NOMO-1 (cell line): Measurements from ENCODE around the gene ACBD4.
"Not testable (repeated sequence)": the region's sequence is repeated elsewhere in the genome, so short reads cannot be mapped to it uniquely, and the experiment has no call there.

Source experiments
- DNase-seq, 2 experiments: peaks; one replicate each; lab custom pipeline; 2025; ENCODE audit not compliant: unreplicated experiment in 2 of 2; lab: John Stamatoyannopoulos, UW

The ACBD4 gene

DNA sequence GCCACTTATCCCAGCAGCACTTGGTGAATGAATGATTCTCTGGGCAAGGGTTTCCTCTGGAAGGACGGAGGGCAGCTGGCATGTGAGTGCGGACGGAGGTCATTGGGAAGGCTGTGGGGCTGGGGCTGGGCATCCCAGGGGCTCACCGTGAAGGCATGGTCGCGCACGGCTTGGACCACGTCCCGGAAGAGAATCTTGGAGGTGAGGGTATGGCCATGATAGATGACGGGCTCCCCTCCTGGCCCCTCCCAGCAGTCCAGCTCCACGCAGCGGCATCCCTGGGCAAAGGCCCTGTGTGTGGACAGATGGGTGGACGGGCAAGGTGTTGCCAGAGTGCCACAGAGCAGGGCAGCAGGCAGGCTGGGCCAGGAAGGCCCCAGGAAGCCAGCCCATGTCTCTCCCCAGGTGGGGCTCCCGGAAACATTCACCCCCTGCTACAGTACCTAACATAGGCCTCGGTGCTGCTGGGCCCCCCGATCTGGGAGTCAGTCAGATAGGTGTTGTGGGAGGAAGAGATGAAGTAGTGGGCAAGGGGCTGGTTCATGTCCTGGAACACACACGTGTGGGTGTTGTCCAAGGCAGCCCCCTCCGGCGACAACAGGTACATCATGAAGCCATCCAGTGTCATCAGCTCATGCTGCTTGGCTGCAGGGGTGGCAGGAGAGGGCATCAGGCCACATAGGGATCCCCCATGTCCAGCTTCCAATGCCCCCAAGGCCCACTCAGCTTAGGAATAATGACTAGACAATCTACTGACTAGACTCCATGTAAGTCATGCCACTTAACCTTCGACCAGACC is 17.4 kb upstream of the ACBD4 start:
- DNase-seq = no peak

DNA sequence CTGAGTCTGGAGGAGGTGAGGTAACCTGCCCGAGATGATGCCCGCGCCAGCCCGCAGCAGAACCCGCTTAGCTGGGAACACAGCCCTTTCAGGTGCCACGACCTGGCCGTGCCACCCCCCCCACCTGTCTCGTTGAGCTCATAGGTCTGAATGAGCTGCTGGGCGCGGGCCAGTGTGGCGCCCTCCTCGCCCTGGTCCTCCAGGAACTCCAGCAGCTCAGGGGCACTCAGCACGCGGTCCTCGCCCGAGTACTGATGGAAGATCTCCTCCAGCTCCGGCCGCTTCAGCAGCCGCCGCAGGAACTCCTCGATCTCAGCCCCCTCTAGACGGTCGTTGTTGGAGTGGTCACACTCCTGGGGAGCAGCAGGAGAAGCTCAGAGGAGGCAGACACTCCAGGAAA is 16.8 kb upstream of the ACBD4 start:
- DNase-seq = no peak

DNA sequence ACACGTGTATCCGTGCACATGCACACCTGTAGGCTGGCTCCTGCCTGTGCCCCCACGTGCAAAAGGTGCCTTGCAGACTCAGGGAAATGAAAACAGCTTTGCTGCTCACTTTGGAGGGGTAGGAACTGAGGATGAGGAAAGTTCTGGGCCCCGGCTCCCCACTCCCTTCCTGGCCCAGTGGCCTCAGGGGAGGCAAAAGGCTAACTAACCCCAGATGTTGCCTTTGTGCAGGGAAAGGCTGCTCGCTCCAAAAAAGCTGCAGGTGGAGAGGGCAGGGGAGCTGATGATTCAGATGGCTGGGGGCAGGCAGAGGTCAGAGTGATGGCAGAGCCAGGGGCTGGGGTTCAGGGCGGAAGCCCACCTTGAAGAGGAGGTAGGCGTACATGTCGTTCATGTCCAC is 15.5 kb upstream of the ACBD4 start:
- no peak for DNase-seq

DNA sequence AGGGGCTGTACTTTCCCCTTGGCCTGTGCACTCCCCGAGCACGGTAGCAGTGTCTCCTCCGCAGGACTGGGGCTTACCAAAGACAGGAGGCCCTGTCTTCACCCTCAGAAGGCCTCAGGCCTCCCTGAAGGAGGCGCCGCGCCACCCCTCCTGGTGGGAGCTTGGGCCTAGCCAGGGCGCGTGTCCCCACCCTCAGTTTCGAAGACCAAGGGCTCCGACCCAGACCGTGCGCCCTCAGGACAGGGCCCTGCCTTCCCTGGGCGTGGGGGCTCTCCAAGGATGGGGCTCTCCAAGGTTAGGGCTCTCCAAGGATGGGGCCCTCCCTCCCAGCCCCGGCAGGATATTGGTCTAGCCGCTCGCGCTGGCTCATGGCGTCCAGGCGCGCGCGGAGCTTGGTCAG is 14.9 kb upstream of the ACBD4 start:
- no peak for DNase-seq

DNA sequence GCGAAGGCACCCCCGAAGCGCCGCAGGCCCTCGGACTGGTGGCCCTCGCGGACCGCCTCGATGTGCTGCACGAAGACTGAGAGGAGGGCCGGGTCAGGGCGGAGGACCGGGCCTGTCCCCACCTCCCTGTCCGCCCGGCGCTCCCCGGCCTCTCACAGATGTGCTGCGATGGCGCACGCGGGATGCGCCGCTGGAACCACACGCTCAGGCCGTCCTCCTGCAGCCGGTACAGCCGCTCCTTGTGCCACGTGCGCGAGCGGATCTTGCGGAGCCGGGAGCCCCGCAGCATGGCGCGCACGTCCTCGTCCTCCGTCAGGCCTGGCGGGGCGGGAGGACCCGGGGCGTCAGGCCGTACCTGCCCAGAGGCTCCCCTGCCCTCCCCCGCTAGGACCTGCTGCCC is 14.4 kb upstream of the ACBD4 start:
- DNase-seq = no peak

DNA sequence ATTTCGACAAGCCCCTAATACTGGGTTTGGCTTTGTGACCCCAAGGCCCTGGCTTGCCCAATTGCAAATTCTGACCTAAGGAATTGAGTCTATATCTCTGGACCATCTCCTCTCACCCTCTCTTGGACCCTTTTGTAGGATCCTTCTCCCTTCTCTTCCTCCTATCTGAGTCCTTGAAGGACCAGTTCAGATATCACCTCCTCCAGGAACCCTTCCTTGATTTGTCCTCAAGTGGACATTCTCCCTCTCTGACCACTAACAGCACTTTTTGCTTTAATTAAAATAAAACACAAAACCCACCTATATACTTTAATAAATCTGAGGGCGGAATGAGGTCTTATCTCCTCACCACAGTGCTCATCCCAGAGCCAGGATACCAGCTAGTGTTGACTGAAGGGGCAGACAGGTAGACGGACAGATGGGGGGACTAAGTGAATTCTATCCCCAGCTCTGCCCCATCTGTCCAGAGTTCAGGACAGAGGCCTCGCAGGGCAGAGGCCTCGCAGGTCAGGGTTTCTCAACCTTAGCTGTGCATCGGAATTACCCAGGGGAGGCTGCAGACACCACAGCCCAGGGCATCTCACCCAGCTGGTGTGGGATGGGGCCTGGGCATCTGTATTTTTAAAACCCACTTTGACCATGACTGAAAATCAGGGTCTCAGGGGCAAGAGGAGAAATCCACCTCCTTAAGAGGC is 12.3 kb upstream of the ACBD4 start:
- DNase-seq = no peak

DNA sequence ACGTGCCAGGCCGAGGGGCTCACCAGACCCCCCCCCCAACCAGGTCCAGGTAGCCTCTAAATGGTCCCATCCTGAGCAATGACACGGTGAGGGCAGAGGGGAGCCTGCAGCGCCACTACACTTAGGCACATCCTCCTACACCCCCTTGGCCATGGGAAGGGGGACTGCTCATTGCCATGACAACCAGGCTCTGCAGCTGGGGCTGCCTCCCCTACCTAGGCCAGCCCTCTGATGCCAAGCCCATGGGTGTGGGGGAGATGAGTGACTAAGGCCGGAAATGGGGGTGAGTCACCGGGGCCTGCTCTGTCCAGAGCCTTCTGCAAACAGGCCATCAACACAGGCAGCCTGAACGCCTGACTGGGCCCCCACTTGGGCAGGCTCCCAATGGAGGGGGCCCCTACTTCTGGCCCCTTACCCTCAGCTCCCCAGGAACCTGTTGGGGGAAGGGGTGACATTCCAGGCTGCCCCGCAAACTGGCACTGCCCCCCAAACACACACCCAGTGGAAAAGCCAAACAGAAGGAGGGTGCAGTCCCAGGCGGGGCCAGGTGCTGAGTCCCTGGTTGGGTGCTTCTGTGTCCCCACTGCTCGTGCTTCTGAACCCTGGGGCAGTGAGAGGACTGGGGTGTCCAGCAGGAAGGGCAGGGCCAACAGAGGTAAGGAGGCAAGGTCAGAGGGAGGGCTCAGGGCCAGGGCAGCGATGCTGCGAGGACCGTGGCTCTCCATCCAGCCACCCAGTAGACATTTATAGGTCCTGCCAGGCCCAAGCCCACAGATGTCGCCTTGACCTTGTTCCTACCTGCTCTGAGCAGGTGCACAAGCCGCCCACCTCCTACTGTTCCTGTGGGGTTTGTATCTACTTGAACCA is 11.3 kb upstream of the ACBD4 start:
- peak; percentile 84 to 91 for DNase-seq

DNA sequence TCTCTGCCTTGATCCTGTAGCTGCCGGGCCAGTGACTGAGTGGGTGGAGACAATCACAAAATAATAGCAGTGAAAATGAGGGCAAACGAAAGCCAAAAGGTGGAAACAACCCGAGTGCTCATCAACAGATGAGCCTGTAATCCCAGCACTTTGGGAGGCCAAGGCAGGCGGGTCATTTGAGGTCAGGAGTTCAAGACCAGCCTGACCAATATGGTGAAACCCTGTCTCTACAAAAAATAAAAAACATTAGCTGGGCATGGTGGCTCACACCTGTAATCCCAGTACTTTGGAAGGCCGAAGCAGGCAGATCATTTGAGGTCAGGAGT is 10.7 kb upstream of the ACBD4 start:
- DNase-seq = not testable (repeated sequence)

DNA sequence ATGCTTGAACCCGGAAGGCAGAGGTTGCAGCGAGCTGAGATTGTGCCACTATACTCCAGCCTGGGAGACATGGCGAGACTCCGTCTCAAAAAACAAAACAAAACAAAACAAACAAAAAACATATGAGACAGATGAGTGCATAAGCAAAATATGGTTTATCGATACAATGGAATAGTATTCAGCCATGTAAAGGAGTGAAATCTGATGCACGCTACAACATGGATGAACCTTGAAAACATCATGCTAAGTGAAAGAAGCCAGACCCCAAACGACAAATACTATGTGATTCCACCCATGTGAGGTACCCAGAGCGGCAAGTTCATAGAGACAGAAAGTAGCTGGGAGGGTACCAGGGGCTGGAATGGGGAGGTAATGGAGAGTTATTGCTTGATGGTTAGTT is 10.0 kb upstream of the ACBD4 start:
- no peak for DNase-seq

DNA sequence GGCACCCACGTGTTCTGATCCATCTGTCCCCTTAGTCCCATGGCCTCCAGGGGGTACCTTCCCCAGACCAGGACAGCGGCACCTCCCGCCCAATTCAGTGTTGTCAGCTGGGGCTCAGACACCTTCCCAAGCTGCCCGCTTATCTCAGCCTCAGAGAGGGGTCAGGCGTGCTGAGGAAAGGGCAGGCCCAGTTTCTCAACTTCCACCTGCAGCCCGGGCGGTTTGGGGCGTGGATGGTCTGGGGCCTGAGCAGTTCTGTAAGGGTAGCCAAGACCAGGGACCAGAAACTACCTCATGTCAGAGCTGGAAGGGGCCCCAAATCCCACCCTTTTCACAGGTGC is 8.3 kb upstream of the ACBD4 start:
- peak in 1 of 2 experiments; percentile 11 for DNase-seq

DNA sequence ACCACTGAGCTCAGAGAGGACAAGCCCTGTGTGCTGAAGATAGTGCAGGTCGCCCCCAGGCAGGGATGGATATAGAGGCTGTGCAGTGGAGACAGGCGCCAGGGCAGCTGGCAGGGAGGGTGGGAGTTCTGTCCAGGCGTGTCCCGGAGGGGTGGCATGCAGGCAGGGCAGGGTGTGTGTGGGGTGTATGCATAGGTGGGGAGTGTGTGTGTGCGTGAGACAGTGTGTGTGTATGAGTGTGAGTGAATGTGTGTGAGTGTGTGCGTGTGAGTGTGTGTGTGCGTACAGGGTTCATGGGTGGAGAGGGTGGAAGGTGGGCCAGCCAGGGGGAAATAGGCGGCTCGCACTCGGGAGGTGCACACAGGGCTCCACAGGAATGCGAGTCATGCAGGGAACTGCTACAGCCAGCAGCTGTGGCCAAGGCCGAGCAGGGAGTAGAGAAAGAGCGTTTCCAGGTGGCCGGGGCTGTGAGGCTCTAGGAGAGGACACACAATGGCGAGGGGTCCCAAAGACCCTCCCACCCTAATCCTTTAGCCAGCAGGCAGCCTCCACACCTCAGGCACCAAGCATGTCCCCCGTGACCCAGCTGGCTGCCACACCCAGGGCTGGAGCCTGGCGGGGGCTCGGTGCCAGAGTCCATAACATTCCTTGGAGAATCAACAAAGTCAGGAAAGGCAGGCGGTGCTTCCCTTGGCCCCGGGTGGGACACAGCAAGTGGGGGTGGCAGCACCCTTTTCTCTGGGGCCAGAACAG is 7.8 kb upstream of the ACBD4 start:
- no peak for DNase-seq

DNA sequence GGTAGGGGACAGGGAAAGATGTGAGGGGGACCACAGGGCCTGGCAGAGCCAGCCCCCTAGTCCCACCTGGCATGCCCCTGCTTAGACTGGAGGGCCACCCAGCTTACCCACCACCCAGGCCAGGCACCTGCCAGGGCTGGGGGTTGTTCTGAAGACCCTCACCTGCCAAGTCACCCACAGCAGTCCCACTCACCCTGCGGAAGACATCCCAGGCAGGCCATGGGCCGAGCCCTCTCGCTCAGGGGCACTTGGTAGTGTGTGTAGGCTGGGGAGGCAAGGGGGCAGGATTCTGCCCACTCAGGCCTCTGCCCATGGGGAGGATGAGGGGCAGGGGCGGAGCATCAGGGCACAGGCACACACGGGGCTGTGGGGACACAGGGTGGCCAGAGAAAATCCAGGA is 7.2 kb upstream of the ACBD4 start:
- no peak for DNase-seq

DNA sequence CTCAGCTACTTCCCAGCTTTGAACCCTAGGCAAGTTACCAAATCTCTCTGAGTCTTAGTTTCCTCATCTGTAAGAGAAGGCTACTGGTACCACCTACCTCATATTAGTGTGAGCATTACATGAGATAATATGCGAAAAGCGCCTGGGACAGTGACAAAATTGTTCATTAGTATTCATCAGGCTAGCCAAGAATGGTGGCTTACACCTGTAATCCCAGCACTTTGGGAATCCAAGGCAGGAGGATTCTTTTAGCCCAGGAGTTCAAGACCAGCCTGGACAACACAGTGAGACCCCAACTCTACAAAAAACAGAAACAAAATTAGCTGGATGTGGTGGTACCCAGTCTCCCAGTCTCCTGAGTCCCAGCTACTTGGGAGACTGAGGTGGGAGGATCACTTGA is 6.5 kb upstream of the ACBD4 start:
- DNase-seq = no peak

DNA sequence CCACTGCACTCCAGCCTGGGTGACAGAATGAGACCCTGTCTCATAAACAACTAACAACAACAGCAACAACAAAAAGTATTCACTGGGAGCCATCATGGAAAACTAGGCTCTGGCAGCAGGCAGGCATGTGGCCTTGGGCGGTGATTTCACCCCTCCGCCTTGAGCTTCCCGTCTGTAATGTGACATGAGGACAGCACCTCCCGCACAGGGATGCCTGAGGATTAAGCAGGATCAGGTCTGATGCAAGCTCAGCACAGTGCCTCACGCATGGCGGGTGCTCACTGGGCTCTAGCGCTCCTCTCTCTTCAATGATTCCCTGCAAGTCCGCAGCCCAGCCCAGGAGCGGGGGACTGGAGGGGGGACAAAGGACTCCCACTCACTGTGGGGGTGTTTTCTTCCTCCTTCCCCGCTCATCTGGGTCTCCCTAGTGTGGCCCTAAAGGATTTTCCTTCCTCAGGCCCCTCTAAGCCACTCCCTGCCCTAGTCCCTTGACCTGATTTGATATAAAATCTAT is 6.0 kb upstream of the ACBD4 start:
- DNase-seq = no peak

DNA sequence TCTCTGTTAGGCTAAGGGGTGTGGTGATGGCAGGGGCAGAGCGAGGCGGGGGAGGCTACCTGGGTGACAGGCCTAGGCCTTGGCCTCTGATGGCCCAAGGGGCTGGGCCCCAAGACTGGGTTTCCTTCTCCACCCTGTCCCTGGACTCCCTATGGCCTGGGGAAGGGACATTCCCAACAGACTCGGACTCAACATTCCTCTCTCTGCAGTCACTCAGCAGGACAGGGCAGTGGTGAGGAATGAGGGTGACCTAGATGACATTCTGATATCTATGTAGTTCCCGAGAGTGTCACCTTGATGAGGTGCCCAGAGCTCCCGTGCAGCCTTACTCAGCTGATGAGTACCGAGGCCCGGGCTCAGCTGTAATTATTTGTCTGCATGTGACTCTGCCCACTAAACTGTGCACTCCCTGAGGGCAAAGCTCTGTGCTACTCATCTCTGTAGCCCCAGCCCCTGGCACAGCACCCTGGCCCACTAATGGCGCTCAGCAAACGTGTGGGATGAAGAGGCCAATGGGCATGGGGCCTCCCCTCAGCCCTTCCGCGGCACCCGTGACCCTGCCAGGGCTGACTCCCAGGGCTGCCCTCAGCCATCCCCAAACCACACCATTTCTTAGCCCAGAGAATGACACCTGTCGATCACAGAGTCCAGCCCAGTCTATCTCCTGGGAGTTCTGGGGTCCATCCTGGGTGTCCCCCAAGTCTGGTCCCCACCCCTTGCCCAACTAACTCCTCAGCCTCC is 5.4 kb upstream of the ACBD4 start:
- no peak for DNase-seq

DNA sequence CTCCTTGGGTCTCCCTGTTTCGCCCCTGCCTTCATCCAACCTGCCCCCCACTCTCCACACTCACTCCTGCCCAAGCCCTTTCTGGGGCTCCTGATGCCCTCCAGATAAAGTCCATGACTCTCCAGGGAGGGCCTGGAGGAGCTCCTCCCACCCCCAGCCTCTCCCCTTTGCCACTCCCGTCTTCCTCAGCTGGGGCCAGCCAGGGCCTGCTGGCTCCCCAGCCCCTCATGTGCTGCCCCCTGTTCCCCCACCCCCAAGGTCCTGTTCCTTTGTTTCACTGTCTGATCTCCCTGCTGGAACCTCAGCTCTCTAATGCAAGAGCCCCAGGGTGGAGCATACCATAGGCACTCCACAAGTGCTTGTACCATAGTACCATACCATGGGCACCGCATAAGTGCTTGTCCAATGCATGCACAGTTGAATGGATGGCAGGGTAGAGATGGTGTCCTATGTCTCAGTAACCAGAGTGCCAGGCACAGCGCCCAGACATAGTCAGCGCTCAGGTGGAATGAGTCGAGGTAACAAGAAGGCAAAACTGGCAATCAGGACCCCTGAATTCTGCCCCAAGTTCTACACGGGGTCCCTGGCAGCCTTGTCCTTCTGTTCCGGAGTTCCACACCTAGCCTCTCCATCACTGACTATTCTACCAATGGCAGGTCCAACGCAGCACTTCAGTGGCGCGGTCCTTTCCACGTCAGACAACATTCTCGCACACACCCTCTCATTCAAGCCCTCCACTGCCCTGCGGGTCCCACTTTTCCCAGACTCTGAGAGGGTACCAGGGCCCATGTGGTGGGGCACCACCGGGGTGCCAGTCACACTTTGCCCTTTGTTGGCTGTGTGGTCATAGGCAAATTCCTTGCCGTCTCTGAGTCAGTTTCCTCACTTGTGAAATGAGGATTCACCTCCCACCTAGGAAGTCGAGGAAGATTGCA is 4.5 kb upstream of the ACBD4 start:
- DNase-seq = no peak

DNA sequence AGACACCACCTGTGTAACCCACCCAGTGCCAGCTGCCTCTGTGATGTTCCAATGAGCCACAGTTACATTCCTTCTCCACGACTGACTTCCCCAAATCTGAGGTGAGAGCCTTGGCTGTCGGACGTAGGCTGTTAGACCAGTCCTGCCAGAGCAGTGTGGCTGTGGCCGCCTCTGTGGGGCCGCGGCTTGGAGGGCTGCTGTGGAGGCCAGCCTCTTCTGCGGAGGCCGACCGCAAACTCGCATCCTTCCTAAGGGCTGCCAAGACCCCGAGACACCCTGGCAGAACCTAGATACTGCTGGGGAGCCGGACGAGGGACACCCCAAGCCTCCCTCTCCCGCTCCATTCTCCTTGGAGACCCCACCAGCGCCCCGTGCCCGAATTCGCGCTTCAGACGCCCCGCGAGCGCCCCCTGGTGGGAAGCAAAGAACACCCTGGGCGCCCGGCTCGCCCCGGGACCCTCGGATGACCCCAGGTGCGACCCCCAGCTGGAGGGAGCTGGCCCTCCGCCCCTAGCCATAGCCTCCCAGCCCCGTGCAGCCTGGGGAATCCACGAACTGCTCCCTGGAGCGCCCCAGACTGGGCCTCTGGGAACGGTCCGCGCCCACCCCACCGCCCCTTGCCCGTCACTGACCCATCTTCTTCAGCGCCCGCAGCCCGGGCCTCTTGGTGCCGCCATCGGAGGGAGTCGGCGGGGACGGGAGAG is 3.7 kb upstream of the ACBD4 start:
- peak in 1 of 2 experiments; percentile 37 for DNase-seq

DNA sequence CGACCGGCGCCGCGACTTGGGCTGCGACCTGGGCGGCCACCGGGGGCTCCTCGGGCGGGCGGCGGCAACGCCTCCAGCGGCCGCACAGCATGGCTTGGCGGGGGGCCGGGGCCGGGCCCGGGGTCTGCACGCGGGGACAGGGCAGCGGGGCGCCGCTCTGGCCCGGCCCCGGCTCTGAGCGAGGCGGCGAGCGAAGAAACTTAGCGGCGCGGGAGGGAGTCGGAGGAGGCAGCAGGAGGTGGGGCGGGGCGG is 3.2 kb upstream of the ACBD4 start, which contains the start of gene PLCD3:
Gene PLCD3, minus strand, starts transcription at position 196 of the 252 bp plus-strand sequence. Its CDS starts 105 bp downstream, at position 91.
- no peak for DNase-seq
